ENCODE results near the gene CLMN.

CLMN gene

GRCh38 chr14:95236221-95236620 lies 83.5 kb downstream of the CLMN start:
- no peak for DNase-seq

GRCh38 chr14:95235767-95236166 lies 83.9 kb downstream of the CLMN start:
- no peak for DNase-seq

- no peak for DNase-seq
These were observed 84.4 kb downstream of the CLMN start for GRCh38 chr14:95235351-95235750.

GRCh38 chr14:95234426-95234825 lies 85.3 kb downstream of the CLMN start:
- DNase-seq = no peak

- no peak for DNase-seq
These were observed 85.9 kb downstream of the CLMN start for GRCh38 chr14:95233702-95234241.

- DNase-seq = no peak
These were observed 86.7 kb downstream of the CLMN start for GRCh38 chr14:95232894-95233584.

GRCh38 chr14:95231966-95232633 lies 87.6 kb downstream of the CLMN start:
- no peak for DNase-seq

GRCh38 chr14:95229749-95230148 lies 90.0 kb downstream of the CLMN start:
- no peak for DNase-seq

GRCh38 chr14:95228240-95228639 lies 91.5 kb downstream of the CLMN start:
- no peak for DNase-seq

- DNase-seq = no peak
These were observed 92.3 kb downstream of the CLMN start for GRCh38 chr14:95227279-95227860.

GRCh38 chr14:95226801-95227200 lies 92.9 kb downstream of the CLMN start:
- DNase-seq = no peak

- no peak for DNase-seq
These were observed 94.3 kb downstream of the CLMN start for GRCh38 chr14:95225251-95225887.

GRCh38 chr14:95222870-95223398 lies 96.8 kb downstream of the CLMN start:
- DNase-seq = no peak

GRCh38 chr14:95222151-95222631 lies 97.5 kb downstream of the CLMN start:
- DNase-seq = no peak

- no peak for DNase-seq
These were observed 98.2 kb downstream of the CLMN start for GRCh38 chr14:95221531-95221930.

GRCh38 chr14:95220663-95221231 lies 99.0 kb downstream of the CLMN start:
- no peak for DNase-seq

- DNase-seq = no peak
These were observed 101.1 kb downstream of the CLMN start for GRCh38 chr14:95218472-95219193.

- DNase-seq = no peak
These were observed 101.7 kb downstream of the CLMN start for GRCh38 chr14:95218006-95218405.

GRCh38 chr14:95217391-95217900 lies 102.3 kb downstream of the CLMN start:
- DNase-seq = no peak

GRCh38 chr14:95216008-95216407 lies 103.7 kb downstream of the CLMN start:
- DNase-seq = no peak

GRCh38 chr14:95215094-95215725 lies 104.5 kb downstream of the CLMN start:
- DNase-seq = no peak
